Colon (tissue), 2 donors: ENCODE measurements around the gene HBP1.
"Not testable (repeated sequence)": the region's sequence is repeated elsewhere in the genome, so short reads cannot be mapped to it uniquely, and the experiment has no call there.

ENCODE experiments used
- FAIRE-seq: peaks from 2 replicates; lab custom pipeline; 2012; peaks lifted over from hg19 to GRCh38; lab: Jason Lieb, UNC
- donor health status: control.
- donor health status: control.

HBP1 gene

GRCh38 chr7:107168233-107169119 lies at the start of gene HBP1:
TSS of gene HBP1 (plus strand) at chr7:107169003. CDS start at chr7:107179894, 10,891 bp downstream.
- FAIRE-seq, result peak; percentile 94

DNA sequence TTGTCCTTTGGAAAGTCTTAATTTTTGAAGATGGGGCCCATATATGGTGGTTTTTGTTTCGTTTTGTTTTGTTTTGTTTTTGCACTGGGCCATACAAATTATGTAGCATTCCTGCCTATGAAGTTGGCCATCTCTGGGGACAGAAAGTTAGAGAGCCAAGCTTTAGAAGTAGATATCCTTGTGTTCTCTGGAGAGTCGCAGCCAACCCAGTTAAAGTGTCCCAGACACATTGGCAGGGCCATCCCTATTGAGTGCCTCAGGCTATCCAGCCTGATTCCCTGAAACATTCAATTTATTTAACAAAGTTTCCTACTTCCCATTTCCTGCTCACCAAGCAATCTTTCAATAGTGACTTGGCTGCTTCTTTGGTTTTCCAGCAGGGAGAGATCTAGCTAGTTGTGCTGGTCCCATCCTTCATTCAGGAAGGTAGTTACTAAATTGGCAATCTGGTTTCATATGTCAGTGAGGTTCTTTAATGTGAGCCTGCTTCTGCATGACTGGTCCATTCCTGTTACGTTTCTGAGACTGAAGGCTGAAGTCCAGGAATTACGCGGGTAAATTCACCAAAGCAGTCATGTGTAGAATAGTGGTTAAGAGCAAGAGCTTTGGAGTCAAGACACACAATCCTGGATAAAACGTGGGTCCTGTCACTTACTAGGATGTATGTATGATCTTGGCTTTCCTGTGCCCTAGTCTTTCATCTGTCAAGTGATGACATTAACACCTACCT lies 49.3 kb upstream of the HBP1 start:
- no peak for FAIRE-seq

GRCh38 chr7:107122486-107122911 lies 46.3 kb upstream of the HBP1 start:
- no peak for FAIRE-seq

- no peak for FAIRE-seq
These were observed 45.4 kb upstream of the HBP1 start for GRCh38 chr7:107123392-107123791.

- no peak for FAIRE-seq
These were observed 43.3 kb upstream of the HBP1 start for GRCh38 chr7:107125475-107125874.

DNA sequence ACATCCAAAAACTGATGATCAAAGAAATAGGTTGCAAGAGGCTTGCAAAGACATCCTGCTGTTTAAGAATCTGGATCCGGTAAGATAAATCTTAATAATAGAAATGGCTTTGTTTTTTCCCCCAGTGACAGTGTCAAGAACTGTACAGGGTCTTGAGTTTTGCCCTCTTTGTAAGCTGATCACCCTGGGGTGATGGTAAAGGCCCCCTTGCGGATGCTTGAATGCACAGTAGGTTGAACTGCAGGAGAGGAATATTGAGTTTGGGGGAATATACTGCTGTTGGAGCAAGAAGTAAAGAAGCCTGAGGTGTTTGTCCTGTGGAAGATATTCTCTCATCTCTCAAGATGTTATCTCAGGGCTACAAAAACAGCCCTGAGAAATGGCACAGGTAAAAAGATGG lies 40.6 kb upstream of the HBP1 start:
- FAIRE-seq, result no peak

DNA sequence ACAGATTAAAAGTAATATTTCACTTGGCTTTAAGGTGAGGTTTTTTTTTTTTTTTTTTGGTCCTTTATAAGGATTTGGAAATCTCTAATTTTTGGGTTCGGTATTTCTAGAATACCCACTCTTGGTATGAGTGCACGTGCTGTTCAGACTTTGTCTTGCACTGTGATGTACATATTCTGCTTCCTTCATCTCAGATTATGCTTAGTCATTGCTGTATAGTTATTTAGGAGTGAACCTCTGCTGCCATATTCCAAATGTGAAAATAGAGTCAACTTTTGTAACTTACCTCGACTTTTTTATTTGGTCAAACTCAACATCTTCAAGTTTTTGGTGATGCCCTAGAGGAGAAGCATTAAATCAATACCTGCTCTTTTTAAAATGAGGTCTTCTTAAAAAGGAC lies 40.1 kb upstream of the HBP1 start:
- no peak for FAIRE-seq

GRCh38 chr7:107130487-107131220 lies 38.1 kb upstream of the HBP1 start:
- no peak for FAIRE-seq

DNA sequence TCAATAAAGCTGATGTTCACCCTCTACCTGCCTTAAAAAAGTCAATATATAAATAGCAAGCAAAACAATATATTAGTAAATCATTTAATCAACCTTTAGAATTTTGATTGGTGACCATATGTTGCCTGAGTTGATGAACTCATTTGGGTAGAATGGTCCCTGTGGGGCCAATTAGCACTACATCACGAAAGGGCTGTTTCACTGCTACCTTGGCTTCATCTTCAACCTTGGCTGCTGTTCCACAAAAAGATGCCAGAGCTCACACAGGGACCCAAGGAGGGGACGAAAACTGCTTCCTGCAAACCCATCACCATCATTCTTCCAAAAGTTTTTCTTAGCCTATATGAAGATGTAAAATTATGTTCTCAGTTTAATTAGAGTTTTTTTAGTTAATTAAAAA lies 35.4 kb upstream of the HBP1 start:
- FAIRE-seq, result no peak

GRCh38 chr7:107138696-107139420 lies 29.9 kb upstream of the HBP1 start:
- no peak for FAIRE-seq

GRCh38 chr7:107143875-107144274 lies 24.9 kb upstream of the HBP1 start:
- not testable (repeated sequence) for FAIRE-seq

DNA sequence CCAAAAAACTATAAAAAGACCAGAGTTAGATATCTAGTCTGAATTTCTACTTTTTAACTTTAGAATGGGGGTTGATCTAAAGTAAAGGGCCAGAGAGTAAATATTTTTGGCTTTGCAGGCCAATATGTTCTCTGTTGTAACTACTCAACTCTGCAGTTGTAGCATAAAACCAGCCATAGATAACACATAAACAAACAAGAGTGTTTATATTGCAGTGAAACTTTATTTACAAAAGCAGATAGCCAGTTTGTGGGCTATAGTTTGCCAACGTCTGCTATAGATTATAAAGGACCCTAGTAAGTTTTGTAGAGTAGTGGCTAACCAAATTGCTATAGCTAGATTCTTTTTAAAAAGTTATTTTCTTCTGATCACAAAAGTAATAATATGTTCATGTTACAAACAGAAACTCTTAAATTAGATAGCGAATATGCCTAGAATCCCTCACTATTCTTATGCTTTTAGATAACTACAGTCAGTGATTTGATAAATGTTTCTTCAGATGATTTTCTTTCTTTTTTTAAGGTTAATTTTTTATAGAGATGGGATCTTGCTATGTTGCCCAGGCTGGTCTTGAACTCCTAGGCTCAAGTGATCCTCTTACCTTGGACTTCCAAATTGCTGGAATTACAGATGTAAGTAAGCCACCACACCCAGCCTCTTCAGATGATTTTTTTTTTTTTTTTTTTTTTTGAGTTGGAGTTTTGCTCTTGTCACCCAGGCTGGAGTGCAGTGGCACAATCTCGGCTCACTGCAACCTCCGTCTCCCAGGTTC lies 23.6 kb upstream of the HBP1 start:
- FAIRE-seq, result no peak

DNA sequence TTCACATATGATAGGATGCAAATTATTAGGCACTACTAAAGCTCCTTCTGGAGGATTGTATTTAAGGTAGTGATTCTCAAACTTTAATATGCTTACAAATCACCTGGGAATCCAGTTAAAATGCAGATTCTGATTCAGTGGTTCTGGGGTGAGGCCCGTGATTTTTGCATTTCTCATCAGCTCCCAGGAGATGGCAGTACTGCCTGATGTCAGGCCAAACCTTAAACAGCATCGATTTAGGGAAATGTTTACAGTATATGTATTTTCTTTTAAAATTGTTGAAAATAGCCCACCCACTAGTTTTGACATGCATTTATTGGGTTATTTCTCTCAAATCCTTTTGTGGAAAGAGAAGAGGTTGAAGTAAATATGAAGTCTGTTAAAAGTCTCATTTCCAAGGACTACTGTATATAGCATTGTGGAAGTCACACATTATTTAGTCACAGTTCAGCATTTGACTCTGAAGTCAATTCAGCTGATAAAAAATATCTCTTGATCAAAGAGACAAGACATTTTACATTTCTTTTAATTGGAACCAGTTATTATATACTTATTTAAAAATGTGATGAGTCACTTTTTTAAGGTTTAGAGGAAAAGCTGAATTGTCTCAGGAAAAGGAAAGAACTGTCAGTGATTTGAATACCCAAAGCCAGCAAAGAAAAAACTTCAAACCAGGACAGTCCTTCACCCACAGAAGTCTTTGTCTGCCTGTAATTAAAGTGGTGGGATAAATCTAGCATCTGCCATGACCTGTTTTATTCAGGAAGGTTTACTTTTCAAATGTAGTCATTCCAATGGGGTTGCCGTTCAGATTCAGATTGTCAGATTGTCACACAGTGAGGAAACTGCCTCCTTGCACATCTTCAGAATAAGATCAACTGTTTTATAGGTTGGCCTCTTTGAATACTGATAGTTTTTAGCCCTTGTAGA lies 21.1 kb upstream of the HBP1 start:
- no peak for FAIRE-seq

DNA sequence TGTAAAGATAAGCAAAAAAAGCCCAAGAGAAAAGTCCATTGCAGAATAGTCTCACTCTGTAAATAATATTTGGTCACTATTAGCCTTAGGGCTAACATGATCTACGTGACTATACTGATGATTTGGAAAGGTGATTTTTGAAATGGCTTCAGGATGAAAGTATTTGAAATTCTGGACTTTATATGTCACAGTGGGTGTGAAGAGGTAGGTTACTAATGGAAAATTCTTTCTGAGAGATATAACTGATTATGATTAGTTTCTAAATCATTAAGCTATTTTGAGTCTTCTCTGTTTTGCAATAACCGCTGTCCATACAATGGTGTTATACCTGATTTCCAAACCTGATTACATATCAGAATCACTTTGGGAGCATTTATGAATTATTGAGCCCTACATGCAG lies 20.1 kb upstream of the HBP1 start:
- no peak for FAIRE-seq

- FAIRE-seq, result peak; percentile 83
These were observed 18.9 kb upstream of the HBP1 start for GRCh38 chr7:107149863-107150262.

GRCh38 chr7:107150375-107151073 lies 18.3 kb upstream of the HBP1 start:
- FAIRE-seq, result peak; percentile 89

GRCh38 chr7:107151538-107151937 lies 17.3 kb upstream of the HBP1 start:
- no peak for FAIRE-seq

DNA sequence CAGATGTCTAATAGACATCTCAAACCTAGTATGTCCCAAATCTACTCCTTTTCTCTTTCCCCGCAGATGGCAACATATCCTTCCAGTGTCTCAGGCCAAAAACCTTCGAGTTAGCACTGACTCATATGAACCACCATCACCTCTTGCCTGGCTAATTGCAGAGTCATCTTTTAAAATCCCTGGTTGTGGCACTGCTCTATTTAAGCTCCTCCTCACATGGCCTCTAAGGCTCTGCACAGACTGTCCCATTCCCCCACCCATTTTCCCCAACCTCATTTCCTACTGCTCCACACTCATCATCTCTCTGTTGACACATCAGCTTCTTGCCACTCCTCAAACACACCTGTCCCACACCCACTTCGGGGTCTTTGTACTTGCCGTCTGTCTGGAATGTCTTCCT lies 16.8 kb upstream of the HBP1 start:
- no peak for FAIRE-seq

DNA sequence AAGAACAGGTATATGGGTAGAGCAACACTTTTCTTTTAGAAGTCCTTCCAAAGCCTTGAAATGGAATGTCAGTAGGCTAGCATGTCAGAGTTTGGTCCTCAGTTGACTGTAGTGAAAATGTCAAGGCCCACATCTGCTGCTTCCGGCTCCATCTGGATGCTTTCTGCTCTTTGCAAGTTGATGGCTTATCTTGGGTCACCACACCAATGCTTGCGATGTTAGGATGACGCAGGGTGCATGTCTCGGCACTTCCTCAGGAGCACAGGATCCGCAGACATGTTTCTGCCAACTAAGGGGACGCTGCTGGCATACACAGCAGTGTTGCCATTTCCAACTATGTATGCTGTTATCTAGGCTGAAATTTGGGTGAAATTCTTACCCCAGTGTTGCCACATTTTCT lies 14.0 kb upstream of the HBP1 start:
- no peak for FAIRE-seq
